IMR-90 (cell line): ENCODE data around the gene SF3A2. TPM values are rescaled to one million over a fixed set of nuclear protein-coding genes. Genes with fewer than 3 reads are reported as not detected.
A peak's percentile ranks its signal among the peaks of the same experiment; 100 is the strongest.

Source experiments
- ATAC-seq: fragments of 200-7000 bp; cut with Tn5 transposase; 2 replicates; pipeline ENCODE4 v1.9.1; 2020; ENCODE audit warnings: low read depth, mild to moderate bottlenecking, moderate library complexity
- BruUV-seq: library from RNA; stranded (reverse); fragments of 400-500 nt; replicated peaks from 2 replicates; lab custom pipeline; 2021; lab: Mats Ljungman, UMichigan
- CTCF ChIA-PET: fragments of 300-600 bp; formaldehyde crosslinking; extraction: SDS; loops from one replicate; lab custom pipeline; 2021; ENCODE audit warnings: antibody characterized with exemption; lab: Yijun Ruan, JAX
- POLR2A ChIA-PET: fragments of 300-600 bp; sonication (Branson Sonifier 250); formaldehyde crosslinking; loops from one replicate; lab custom pipeline; 2022; ENCODE audit warnings: antibody characterized with exemption; ENCODE audit not compliant: unreplicated experiment; lab: Charles Lee
- DNase-seq: peaks from one replicate; pipeline ENCODE4 v3.0.0; 2013
- H2AFZ ChIP-seq: replicated peaks from 2 replicates; pipeline ENCODE3; 2013; ENCODE audit warnings: low read length, mild to moderate bottlenecking; ENCODE audit not compliant: poor library complexity
- H2AK5ac ChIP-seq: 2 replicates; pipeline ENCODE4 v1.6.1; 2013; ENCODE audit warnings: low read depth, low read length, inconsistent platforms
- H2AK9ac ChIP-seq: replicated peaks from 2 replicates; pipeline ENCODE3; 2013; ENCODE audit warnings: mild to moderate bottlenecking, low read depth, low read length, moderate library complexity; ENCODE audit not compliant: poor library complexity
- H2BK120ac ChIP-seq: 2 replicates; pipeline ENCODE4 v1.6.1; 2013; ENCODE audit warnings: low read depth, low read length, inconsistent platforms
- H2BK15ac ChIP-seq: 3 replicates; pipeline ENCODE4 v1.6.1; 2013; ENCODE audit warnings: low read depth, low read length, inconsistent platforms
- H2BK20ac ChIP-seq: 2 replicates; pipeline ENCODE4 v1.6.1; 2013; ENCODE audit warnings: low read depth, mild to moderate bottlenecking, inconsistent platforms, low read length, moderate library complexity
- H2BK5ac ChIP-seq: 2 replicates; pipeline ENCODE4 v1.6.1; 2013; ENCODE audit warnings: mild to moderate bottlenecking, low read depth, low read length, inconsistent platforms; ENCODE audit not compliant: poor library complexity, severe bottlenecking
- H3K14ac ChIP-seq: replicated peaks from 2 replicates; pipeline ENCODE4 v1.6.1; 2013; ENCODE audit warnings: low read depth, low read length, inconsistent platforms
- H3K18ac ChIP-seq: 2 replicates; pipeline ENCODE4 v1.6.1; 2013; ENCODE audit warnings: low read depth, low read length, control low read depth
- H3K23ac ChIP-seq: 2 replicates; pipeline ENCODE4 v1.6.1; 2013; ENCODE audit warnings: low read depth, low read length, inconsistent platforms
- H3K27ac ChIP-seq: 2 replicates; pipeline ENCODE4 v1.5.1; 2013; ENCODE audit warnings: mild to moderate bottlenecking, control low read depth, low read length; ENCODE audit not compliant: insufficient read depth
- H3K27me3 ChIP-seq: 2 replicates; pipeline ENCODE4 v1.6.1; 2013; ENCODE audit warnings: low read length; ENCODE audit not compliant: control insufficient read depth, insufficient read depth
- H3K36me3 ChIP-seq: 2 replicates; pipeline ENCODE4 v1.6.1; 2013; ENCODE audit warnings: low read length, mixed read lengths; ENCODE audit not compliant: control insufficient read depth, insufficient read depth
- H3K4ac ChIP-seq: 2 replicates; pipeline ENCODE4 v1.6.1; 2013; ENCODE audit warnings: low read depth, low read length, inconsistent platforms
- H3K4me1 ChIP-seq: 2 replicates; pipeline ENCODE4 v1.6.1; 2013; ENCODE audit warnings: low read length, mixed read lengths; ENCODE audit not compliant: control insufficient read depth, insufficient read depth
- H3K4me2 ChIP-seq: 2 replicates; pipeline ENCODE4 v1.6.1; 2013; ENCODE audit warnings: low read depth, mild to moderate bottlenecking, control low read depth, low read length, moderate library complexity
- H3K4me3 ChIP-seq: 2 replicates; pipeline ENCODE4 v1.5.1; 2013; ENCODE audit warnings: low read depth, mild to moderate bottlenecking, control low read depth, low read length, moderate library complexity; ENCODE audit not compliant: insufficient read depth
- H3K56ac ChIP-seq: 2 replicates; pipeline ENCODE4 v1.6.1; 2013; ENCODE audit warnings: low read length, inconsistent platforms; ENCODE audit not compliant: insufficient read depth; ENCODE audit errors: extremely low read depth
- H3K79me1 ChIP-seq, 2 experiments: 2 replicates each; pipeline ENCODE4 v1.6.1; 2013; ENCODE audit warnings: low read length in 2 of 2, inconsistent platforms in 1 of 2, low read depth in 1 of 2
- H3K9ac ChIP-seq: 2 replicates; pipeline ENCODE4 v1.6.1; 2013; ENCODE audit warnings: low read depth, low read length, control low read depth
- H3K9me1 ChIP-seq: 2 replicates; pipeline ENCODE4 v1.6.1; 2013; ENCODE audit warnings: low read length, inconsistent platforms; ENCODE audit not compliant: insufficient read depth
- H3K9me3 ChIP-seq: 2 replicates; pipeline ENCODE4 v1.6.1; 2013; ENCODE audit warnings: low read length; ENCODE audit not compliant: control insufficient read depth, insufficient read depth
- H4K20me1 ChIP-seq: 2 replicates; pipeline ENCODE4 v1.6.1; 2013; ENCODE audit warnings: low read length, inconsistent platforms; ENCODE audit not compliant: insufficient read depth
- H4K5ac ChIP-seq: 2 replicates; pipeline ENCODE4 v1.6.1; 2013; ENCODE audit warnings: mild to moderate bottlenecking, low read depth, low read length, control low read depth
- H4K8ac ChIP-seq, 2 experiments: 2 replicates each; pipeline ENCODE4 v1.6.1; 2013; ENCODE audit warnings: low read depth in 2 of 2, low read length in 2 of 2, control low read depth in 1 of 2, inconsistent platforms in 1 of 2
- H4K91ac ChIP-seq: 2 replicates; pipeline ENCODE4 v1.6.1; 2013; ENCODE audit warnings: low read depth, low read length, inconsistent platforms; ENCODE audit not compliant: insufficient read depth
- BHLHE40 ChIP-seq: fragments of 150-350 bp; IDR thresholded peaks from 2 replicates; pipeline ENCODE4 v1.6.1; 2016; ENCODE audit warnings: mild to moderate bottlenecking, low read depth, low read length
- CEBPB ChIP-seq: IDR thresholded peaks from 2 replicates; pipeline ENCODE4 v1.6.1; 2012; ENCODE audit warnings: low read depth, low read length, improper control_type of control experiment
- CTCF ChIP-seq: conservative IDR thresholded peaks from 2 replicates; pipeline ENCODE4 v1.5.1; 2012; ENCODE audit warnings: mild to moderate bottlenecking, low read depth, low read length, improper control_type of control experiment
- FOS ChIP-seq: fragments of 150-350 bp; IDR thresholded peaks from 2 replicates; pipeline ENCODE4 v1.6.1; 2016; ENCODE audit warnings: low read depth, low read length
- MAZ ChIP-seq: IDR thresholded peaks from 2 replicates; pipeline ENCODE4 v1.6.1; 2012; ENCODE audit warnings: low read depth, mild to moderate bottlenecking, low read length, improper control_type of control experiment, moderate library complexity, borderline replicate concordance
- NFE2L2 ChIP-seq: fragments of 150-350 bp; IDR thresholded peaks from 2 replicates; pipeline ENCODE4 v1.6.1; 2016; ENCODE audit warnings: low read depth, mild to moderate bottlenecking, low read length
- POLR2A ChIP-seq: IDR thresholded peaks from 2 replicates; pipeline ENCODE4 v1.6.1; 2012; ENCODE audit warnings: mild to moderate bottlenecking, low read depth, low read length
- RCOR1 ChIP-seq: IDR thresholded peaks from 2 replicates; pipeline ENCODE4 v1.6.1; 2012; ENCODE audit warnings: mild to moderate bottlenecking, low read length, improper control_type of control experiment; ENCODE audit not compliant: insufficient replicate concordance
- SMC3 ChIP-seq: fragments of 150-350 bp; IDR thresholded peaks from 2 replicates; pipeline ENCODE4 v1.6.1; 2016; ENCODE audit warnings: low read depth, mild to moderate bottlenecking, antibody characterized with exemption, low read length, moderate library complexity
- USF2 ChIP-seq: fragments of 150-350 bp; IDR thresholded peaks from 2 replicates; pipeline ENCODE4 v1.6.1; 2017; ENCODE audit warnings: mild to moderate bottlenecking, antibody characterized with exemption, low read length, low read depth
- WGBS, 2 experiments: methylation state at CpG; one replicate each; pipeline versions ENCODE4 v1.1.5 to v1.1.7; 2013; ENCODE audit warnings: missing lambda C conversion rate in 2 of 2; ENCODE audit not compliant: insufficient read length in 1 of 2; ENCODE audit errors: extremely low coverage in 2 of 2; 5-methylcytosine and 5-hydroxymethylcytosine counted together
- dilution Hi-C: fragments of 300-500 bp; cut with HindIII; formaldehyde crosslinking; loops from one replicate; pipeline ENCODE4 v1.14.3; 2018; ENCODE audit warnings: low sequenced_read_pairs; ENCODE audit not compliant: unreplicated experiment
- in situ Hi-C: fragments of 300-500 bp; cut with MboI; formaldehyde crosslinking; loops from 3 replicates; pipeline ENCODE4 v1.14.3; 2019; ENCODE audit warnings: low sequenced_read_pairs, inconsistent platforms, mixed read lengths
- intact Hi-C: fragments of 100-400 bp; cut with micrococcal nuclease; formaldehyde crosslinking; loops from 2 replicates; pipeline ENCODE4 v1.10.0; 2022
- polyA plus RNA-seq, 3 experiments: library from polyadenylated mRNA; depleted of rRNA; stranded (reverse); fragments of >200 nt; gene quantifications; 2 replicates each; pipeline ENCODE4 v1.2.3, GENCODE V29; 2012; ENCODE audit warnings: low replicate concordance in 1 of 3
- total RNA-seq: library from RNA; depleted of rRNA; stranded (reverse); fragments of >200 nt; gene quantifications from 2 replicates; pipeline ENCODE4 v1.2.3, GENCODE V29; 2012

The SF3A2 gene
- total and polyA plus RNA-seq, 2 of the 4 experiments (the other 2 are of a cell fraction): 4.8 to 34.5 TPM

GRCh38 chr19:2201473-2202148, 35.0 kb upstream of the SF3A2 start:
- CTCF ChIA-PET: no interaction called here
- Histone ChIP-seq H3K9me3 (no peaks in the 10 kb centered on the region), H3K56ac (no peak overlapping the region), H2AK9ac (no peak overlapping the region), H2BK5ac (no peak overlapping the region), H2AFZ (no peak overlapping the region), H2BK20ac (no peak overlapping the region), H3K27ac (no peak overlapping the region), H3K4ac (no peak overlapping the region), H4K8ac (no peak overlapping the region), H3K9me1 (peaks cover 13% of the 10 kb centered on the region), H3K14ac (no peak overlapping the region), H2BK15ac (no peak overlapping the region), H2AK5ac (peak overlapping the region; percentile 78; the same call in 1 of the 2 replicates), H3K79me1 (peaks cover 20 to 92% of the 10 kb centered on the region in 2 experiments), H3K9ac (no peak overlapping the region), H3K36me3 (peaks cover 42% of the 10 kb centered on the region), H3K27me3 (no peaks in the 10 kb centered on the region), H4K20me1 (peaks cover 45% of the 10 kb centered on the region), H3K4me3 (no peak overlapping the region), H3K23ac (no peak overlapping the region), H3K18ac (no peak overlapping the region), H2BK120ac (no peak overlapping the region), H4K5ac (no peak overlapping the region), H3K4me1 (peaks cover 6% of the 10 kb centered on the region), H4K91ac (no peak overlapping the region), H3K4me2 (no peak overlapping the region)
- BruUV-seq: no TSS peak
- in situ Hi-C loops (no loop called here), dilution Hi-C loops (no loop called here), intact Hi-C loops (no loop called here)
- POLR2A ChIA-PET: no interaction called here
- ATAC-seq: no peak; the same call in 1 of the 2 replicates
- WGBS, 2 experiments: 98% methylated on average over 7 of the region's 21 CpGs; no CpG with 5 or more reads in 1 of the 2 experiments
- DNase-seq: no peak
- TF ChIP-seq USF2: no peak
- TF ChIP-seq BHLHE40: no peak
- TF ChIP-seq RCOR1: no peak
- no peak for TF ChIP-seq FOS
- TF ChIP-seq CEBPB: no peak
- no peak for TF ChIP-seq CTCF
- TF ChIP-seq NFE2L2: no peak
- TF ChIP-seq POLR2A: no peak
- no peak for TF ChIP-seq MAZ
- TF ChIP-seq SMC3: no peak
